ENCODE measurements around the gene RAD18. TPM values are rescaled to one million over a fixed set of nuclear protein-coding genes. Genes with fewer than 3 reads are reported as not detected.

Gene RAD18
- total RNA-seq, 2 experiments from 2014 or later, result 37.2 to 40.2 TPM

DNA sequence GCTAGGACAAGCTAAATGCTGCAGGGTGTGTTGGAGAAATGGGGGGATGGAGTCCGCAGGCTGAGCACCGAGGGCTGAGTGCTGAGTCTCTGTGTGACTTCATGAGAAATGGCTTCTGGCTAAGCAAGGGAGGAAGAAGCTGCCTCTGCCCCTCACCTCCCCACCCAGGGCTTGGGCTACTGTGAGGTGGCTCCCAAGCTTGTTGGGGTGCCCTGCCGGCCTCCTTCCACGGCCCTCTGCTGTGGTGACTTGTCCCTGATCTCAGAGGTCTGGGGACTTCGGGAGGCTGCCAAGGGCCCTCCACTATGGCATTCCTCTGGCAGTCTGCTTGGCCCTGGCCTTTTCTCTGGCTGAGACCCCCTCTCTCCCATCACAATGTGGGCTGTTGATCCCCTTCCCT lies 30.1 kb upstream of the RAD18 start:
- Mint-ChIP-seq H3K9me3 (ENCODE audit: insufficient read depth) (no peaks in the 10 kb centered on the region), H3K27me3 (ENCODE audit: low read depth) (no peaks in the 10 kb centered on the region), H3K27ac (no peak overlapping the region), H3K4me3 (no peak overlapping the region), H3K36me3 (ENCODE audit: low read depth) (no peaks in the 10 kb centered on the region), H3K4me1 (ENCODE audit: low read depth) (no peaks in the 10 kb centered on the region)
- ATAC-seq (no peak), DNase-seq (no peak)
- CTCF ChIA-PET, result interaction anchor here (1.9 kb wide), 1 partner anchor 21 kb away, joined by 5 read pairs; no protein-coding TSS in a partner anchor
- POLR2A ChIA-PET, result no interaction called here

DNA sequence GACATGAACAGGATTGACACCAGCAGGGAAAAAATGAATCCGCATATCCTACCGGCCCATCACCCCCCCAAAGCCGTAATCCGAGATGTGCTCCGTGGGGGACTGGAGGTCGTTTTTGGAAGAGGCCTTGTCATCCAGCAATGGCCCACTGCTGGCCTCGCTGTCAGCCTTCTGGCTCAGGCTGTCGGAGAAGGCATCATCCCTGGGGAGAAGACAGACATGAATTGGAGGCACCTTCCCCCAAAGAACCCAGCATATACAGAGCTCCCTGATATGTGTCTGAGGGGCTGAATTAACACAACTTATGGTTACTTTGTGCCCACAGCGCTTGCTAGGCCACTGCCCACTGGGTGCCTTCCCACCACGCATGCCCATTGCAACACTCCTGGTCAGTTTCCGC lies 29.6 kb upstream of the RAD18 start:
- Mint-ChIP-seq H3K27ac (no peak overlapping the region), H3K4me1 (ENCODE audit: low read depth) (peaks cover 2% of the 10 kb centered on the region), H3K36me3 (ENCODE audit: low read depth) (no peaks in the 10 kb centered on the region), H3K9me3 (ENCODE audit: insufficient read depth) (no peaks in the 10 kb centered on the region), H3K4me3 (no peak overlapping the region), H3K27me3 (ENCODE audit: low read depth) (no peaks in the 10 kb centered on the region)
- DNase-seq (no peak), ATAC-seq (no peak)
- POLR2A ChIA-PET, result no interaction called here
- CTCF ChIA-PET, result interaction anchor here (1.3 to 1.9 kb wide), 2 partner anchors 21 to 310 kb away, joined by 5 to 6 read pairs; no protein-coding TSS in a partner anchor

DNA sequence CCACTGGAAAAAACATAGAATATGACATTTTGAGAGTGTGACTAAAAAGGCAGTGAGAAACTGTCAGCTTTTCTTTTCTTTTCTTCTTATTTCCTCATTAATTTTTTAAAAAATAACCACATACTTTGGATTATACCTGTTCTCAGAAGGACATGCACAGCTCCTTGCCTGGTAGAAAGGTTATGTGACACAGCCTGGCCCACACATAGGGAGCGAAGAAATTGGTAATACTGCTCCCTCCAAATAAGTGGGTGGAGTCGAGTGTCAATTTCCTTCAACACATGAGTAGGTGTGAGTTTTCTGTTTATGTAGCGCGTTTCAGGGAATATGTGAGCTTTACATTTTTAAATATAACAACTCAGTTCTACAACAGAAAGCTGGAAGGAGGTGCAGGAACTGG lies 28.9 kb upstream of the RAD18 start:
- no peaks in the 10 kb centered on the region for H3K36me3 Mint-ChIP-seq (ENCODE audit: low read depth)
- ATAC-seq (no peak), DNase-seq (no peak)
- no peak overlapping the region for H3K27ac Mint-ChIP-seq
- H3K4me1 Mint-ChIP-seq (ENCODE audit: low read depth), result peaks cover 6% of the 10 kb centered on the region
- ChIA-PET CTCF (interaction anchor here (1.3 to 1.8 kb wide), 2 partner anchors 234 to 310 kb away, joined by 4 to 6 read pairs; no protein-coding TSS in a partner anchor), POLR2A (no interaction called here)
- H3K4me3 Mint-ChIP-seq, result no peak overlapping the region
- no peaks in the 10 kb centered on the region for H3K9me3 Mint-ChIP-seq (ENCODE audit: insufficient read depth)
- H3K27me3 Mint-ChIP-seq (ENCODE audit: low read depth), result no peaks in the 10 kb centered on the region

GRCh38 chr3:8990266-8991215 lies 27.3 kb upstream of the RAD18 start:
- Mint-ChIP-seq H3K36me3 (ENCODE audit: low read depth) (no peaks in the 10 kb centered on the region), H3K4me1 (ENCODE audit: low read depth) (peaks cover 6% of the 10 kb centered on the region), H3K27me3 (ENCODE audit: low read depth) (no peaks in the 10 kb centered on the region), H3K9me3 (ENCODE audit: insufficient read depth) (no peaks in the 10 kb centered on the region), H3K4me3 (no peak overlapping the region), H3K27ac (no peak overlapping the region)
- POLR2A ChIA-PET, result no interaction called here
- DNase-seq (no peak), ATAC-seq (no peak)
- CTCF ChIA-PET, result interaction anchor here (1.8 to 5.3 kb wide), 3 partner anchors 235 to 313 kb away, joined by 4 to 85 read pairs (median 29); partner anchors contain the start of gene SRGAP3

DNA sequence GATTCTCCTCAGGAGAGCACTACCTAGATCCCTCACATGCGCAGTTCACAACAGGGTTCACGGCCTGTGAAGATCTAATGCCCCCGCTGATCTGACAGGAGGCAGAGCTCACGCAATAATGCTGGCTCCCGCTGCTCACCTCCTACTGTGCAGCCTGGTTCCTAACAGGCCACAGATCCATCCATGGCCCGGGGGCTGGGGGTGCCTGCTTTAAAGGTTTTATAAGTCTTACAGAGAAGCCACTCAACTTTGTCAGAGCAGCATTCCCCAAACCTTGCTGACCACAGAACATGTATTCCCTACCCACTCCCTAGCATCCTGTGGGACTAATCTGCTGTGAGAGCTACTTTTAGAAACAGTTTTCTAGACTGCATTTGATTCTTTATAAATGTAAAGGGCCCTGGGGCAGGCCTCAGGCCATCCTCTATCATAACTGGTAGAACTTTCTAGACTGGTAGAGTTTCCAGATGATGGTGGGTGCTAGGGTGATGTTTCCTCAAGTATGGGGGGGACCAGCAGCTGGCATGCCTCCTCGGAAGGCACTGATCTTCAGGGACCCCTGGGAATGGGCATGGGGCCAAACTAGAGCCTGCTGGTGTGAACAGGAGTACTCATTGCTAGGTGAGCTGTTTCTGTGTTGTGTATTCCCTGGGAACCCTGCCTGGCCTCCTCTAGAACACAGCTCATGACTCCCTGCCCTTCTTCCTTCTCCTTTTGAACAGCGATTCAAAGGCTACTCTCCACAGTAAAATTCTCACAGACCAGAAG lies 25.7 kb upstream of the RAD18 start:
- H3K4me1 Mint-ChIP-seq (ENCODE audit: low read depth), result peaks cover 6% of the 10 kb centered on the region
- no peaks in the 10 kb centered on the region for H3K36me3 Mint-ChIP-seq (ENCODE audit: low read depth)
- CTCF ChIA-PET, result interaction anchor here (0.7 to 5.3 kb wide), 20 partner anchors 8 to 374 kb away, joined by 3 to 85 read pairs (median 4); partner anchors contain the start of genes SRGAP3 and THUMPD3
- H3K27me3 Mint-ChIP-seq (ENCODE audit: low read depth), result no peaks in the 10 kb centered on the region
- no peaks in the 10 kb centered on the region for H3K9me3 Mint-ChIP-seq (ENCODE audit: insufficient read depth)
- POLR2A ChIA-PET, result no interaction called here
- ATAC-seq (no peak), DNase-seq (no peak)
- H3K27ac Mint-ChIP-seq, result no peak overlapping the region
- H3K4me3 Mint-ChIP-seq, result no peak overlapping the region

DNA sequence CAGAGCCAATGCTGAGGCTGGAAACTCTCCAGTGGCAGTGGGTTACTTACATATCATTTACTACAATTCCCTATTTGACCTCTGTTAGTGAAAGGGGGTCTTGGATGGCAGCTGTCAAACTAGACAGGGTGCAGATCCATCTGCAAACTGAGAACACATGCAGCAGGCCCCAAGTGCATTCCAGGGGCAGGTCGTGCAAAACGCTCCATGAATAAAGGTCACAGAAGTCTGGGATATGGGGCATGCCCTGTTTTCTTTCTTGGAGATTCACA lies 25.0 kb upstream of the RAD18 start:
- Mint-ChIP-seq H3K9me3 (ENCODE audit: insufficient read depth) (no peaks in the 10 kb centered on the region), H3K4me3 (no peak overlapping the region), H3K27me3 (ENCODE audit: low read depth) (no peaks in the 10 kb centered on the region), H3K36me3 (ENCODE audit: low read depth) (no peaks in the 10 kb centered on the region), H3K27ac (no peak overlapping the region), H3K4me1 (ENCODE audit: low read depth) (peaks cover 6% of the 10 kb centered on the region)
- POLR2A ChIA-PET, result no interaction called here
- CTCF ChIA-PET, result interaction anchor here (0.6 to 5.3 kb wide), 32 partner anchors 9 to 645 kb away, joined by 3 to 85 read pairs (median 4); partner anchors contain the start of genes SRGAP3 and THUMPD3
- DNase-seq (no peak), ATAC-seq (no peak)

DNA sequence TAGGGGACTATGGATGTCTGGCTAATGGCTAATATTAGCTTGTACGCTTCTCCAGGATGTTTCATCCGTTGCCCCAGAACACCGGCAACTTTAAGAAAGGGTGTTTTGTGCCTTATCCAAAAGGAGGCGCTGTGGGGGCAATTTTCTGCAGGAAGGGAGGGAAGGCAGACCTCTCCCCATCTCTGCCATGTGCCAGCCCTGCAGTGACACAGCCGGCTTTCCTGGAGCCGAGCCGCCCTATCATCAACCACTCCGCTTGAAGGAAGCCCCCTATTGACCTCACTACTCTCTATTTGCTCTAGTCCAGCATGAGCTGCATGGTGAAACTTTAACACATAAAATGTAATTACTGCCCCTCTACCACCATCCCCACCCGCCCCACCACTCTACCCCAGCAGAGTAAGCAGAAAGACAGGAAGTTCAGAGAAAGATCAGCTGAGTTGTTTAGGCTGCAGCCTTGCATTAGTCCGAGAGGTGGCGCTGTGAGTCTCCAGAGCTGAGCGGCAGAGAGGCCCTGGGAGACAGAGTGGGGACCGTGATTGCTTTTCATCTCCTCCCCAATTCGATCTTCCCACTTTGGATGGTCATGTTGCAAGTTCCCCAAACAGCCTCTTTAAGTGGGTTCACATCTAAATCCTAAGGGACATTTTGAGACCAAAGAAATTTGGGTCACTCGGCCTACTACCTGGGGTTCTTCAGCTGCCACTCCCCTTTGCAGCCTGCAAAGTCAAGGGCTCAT lies 24.5 kb upstream of the RAD18 start:
- Mint-ChIP-seq H3K9me3 (ENCODE audit: insufficient read depth) (no peaks in the 10 kb centered on the region), H3K27ac (no peak overlapping the region), H3K4me3 (no peak overlapping the region), H3K36me3 (ENCODE audit: low read depth) (no peaks in the 10 kb centered on the region), H3K27me3 (ENCODE audit: low read depth) (no peaks in the 10 kb centered on the region), H3K4me1 (ENCODE audit: low read depth) (peaks cover 6% of the 10 kb centered on the region)
- ATAC-seq, result peak; percentile 84
- ChIA-PET CTCF (interaction anchor here (0.6 to 5.3 kb wide), 41 partner anchors 10 to 645 kb away, joined by 3 to 85 read pairs (median 3); partner anchors contain the start of genes SRGAP3 and THUMPD3), POLR2A (no interaction called here)
- peak; percentile 79 for DNase-seq

DNA sequence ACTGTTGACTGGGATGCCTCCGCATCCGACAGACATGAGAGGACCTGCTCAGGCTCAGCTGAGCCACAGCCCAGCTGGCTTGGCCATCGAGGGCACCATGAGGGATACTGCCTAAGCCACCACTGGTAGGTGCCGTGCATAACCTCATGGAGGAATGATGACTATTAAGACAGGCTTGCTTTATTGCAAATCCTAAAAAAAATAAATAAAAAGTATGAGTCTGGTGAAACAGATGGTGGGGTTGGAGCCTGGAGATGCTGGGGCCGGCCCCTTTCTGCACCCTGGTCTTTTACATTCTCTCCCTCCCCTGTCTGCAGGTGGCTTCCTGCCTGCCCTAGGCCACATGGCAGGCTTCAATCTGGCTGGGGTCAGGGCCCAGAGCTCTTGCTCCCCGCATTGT lies 24.0 kb upstream of the RAD18 start:
- H3K9me3 Mint-ChIP-seq (ENCODE audit: insufficient read depth), result no peaks in the 10 kb centered on the region
- no peaks in the 10 kb centered on the region for H3K36me3 Mint-ChIP-seq (ENCODE audit: low read depth)
- H3K27ac Mint-ChIP-seq, result no peak overlapping the region
- CTCF ChIA-PET, result interaction anchor here (0.6 to 5.3 kb wide), 33 partner anchors 11 to 697 kb away, joined by 3 to 85 read pairs (median 4); partner anchors contain the start of gene SRGAP3
- peaks cover 6% of the 10 kb centered on the region for H3K4me1 Mint-ChIP-seq (ENCODE audit: low read depth)
- no peak overlapping the region for H3K4me3 Mint-ChIP-seq
- DNase-seq (no peak), ATAC-seq (no peak)
- no peaks in the 10 kb centered on the region for H3K27me3 Mint-ChIP-seq (ENCODE audit: low read depth)
- POLR2A ChIA-PET, result no interaction called here

DNA sequence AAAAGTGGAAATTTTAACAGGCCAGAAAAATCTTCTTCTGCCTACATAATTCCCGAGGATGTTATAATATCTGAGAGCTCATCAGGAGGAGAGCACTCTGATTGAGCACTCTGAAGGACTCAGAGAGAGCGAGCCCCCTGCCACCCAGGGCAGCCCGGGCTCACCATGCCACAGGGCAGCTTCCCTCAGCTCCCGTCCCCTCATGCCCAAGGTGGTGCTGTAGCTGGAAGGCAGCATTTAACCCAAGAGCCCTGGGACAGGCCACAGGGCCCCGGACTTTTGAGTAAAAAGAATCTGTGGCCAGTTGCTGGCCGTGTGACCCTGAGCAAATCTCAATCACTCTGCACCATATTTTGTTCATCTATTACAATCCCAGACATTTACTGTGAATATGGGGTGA lies 23.5 kb upstream of the RAD18 start:
- ATAC-seq, result no peak
- Mint-ChIP-seq H3K4me3 (no peak overlapping the region), H3K9me3 (ENCODE audit: insufficient read depth) (no peaks in the 10 kb centered on the region)

DNA sequence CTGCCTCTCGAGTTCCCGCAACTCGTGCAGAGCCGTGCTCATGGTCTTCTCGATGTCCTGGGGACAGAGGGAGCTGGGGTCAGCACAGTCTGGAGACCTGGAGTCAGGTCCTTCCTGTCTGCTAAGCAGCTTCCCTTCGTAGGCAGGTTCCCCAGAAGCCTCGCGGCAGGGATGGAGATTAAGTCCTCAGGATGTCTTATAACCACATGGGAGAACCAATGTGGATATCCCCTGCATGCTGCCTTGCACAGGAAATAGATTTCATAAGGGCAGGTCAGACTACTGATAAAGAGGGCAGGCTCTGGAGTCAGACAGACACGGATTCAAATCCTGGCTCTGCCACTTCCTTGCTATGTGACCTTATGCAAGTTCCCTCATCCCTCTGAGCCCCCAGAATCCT lies 22.6 kb upstream of the RAD18 start:
- POLR2A ChIA-PET, result no interaction called here
- CTCF ChIA-PET, result interaction anchor here (3.8 to 5.3 kb wide), 2 partner anchors 9 to 317 kb away, joined by 32 to 85 read pairs; no protein-coding TSS in a partner anchor
- no peaks in the 10 kb centered on the region for H3K36me3 Mint-ChIP-seq (ENCODE audit: low read depth)
- no peak overlapping the region for H3K4me3 Mint-ChIP-seq
- ATAC-seq (no peak), DNase-seq (no peak)
- H3K27me3 Mint-ChIP-seq (ENCODE audit: low read depth), result no peaks in the 10 kb centered on the region
- H3K4me1 Mint-ChIP-seq (ENCODE audit: low read depth), result peaks cover 6% of the 10 kb centered on the region
- H3K27ac Mint-ChIP-seq, result no peak overlapping the region
- H3K9me3 Mint-ChIP-seq (ENCODE audit: insufficient read depth), result no peaks in the 10 kb centered on the region

More for the DNA sequence above, 23.5 kb upstream of the RAD18 start:
- H3K27ac Mint-ChIP-seq, result no peak overlapping the region
- no peaks in the 10 kb centered on the region for H3K36me3 Mint-ChIP-seq (ENCODE audit: low read depth)
- no peaks in the 10 kb centered on the region for H3K27me3 Mint-ChIP-seq (ENCODE audit: low read depth)
- ChIA-PET POLR2A (no interaction called here), CTCF (interaction anchor here (0.7 to 5.3 kb wide), 13 partner anchors 10 to 698 kb away, joined by 3 to 85 read pairs (median 5); partner anchors contain the start of gene SRGAP3)
- no peak for DNase-seq
- peaks cover 6% of the 10 kb centered on the region for H3K4me1 Mint-ChIP-seq (ENCODE audit: low read depth)

GRCh38 chr3:8985411-8985831 lies 22.1 kb upstream of the RAD18 start:
- Mint-ChIP-seq H3K27me3 (ENCODE audit: low read depth) (no peaks in the 10 kb centered on the region), H3K36me3 (ENCODE audit: low read depth) (no peaks in the 10 kb centered on the region), H3K27ac (no peak overlapping the region), H3K9me3 (ENCODE audit: insufficient read depth) (no peaks in the 10 kb centered on the region), H3K4me1 (ENCODE audit: low read depth) (peaks cover 6% of the 10 kb centered on the region), H3K4me3 (no peak overlapping the region)
- ATAC-seq, result no peak
- ChIA-PET POLR2A (no interaction called here), CTCF (interaction anchor here (3.8 to 5.3 kb wide), 2 partner anchors 9 to 318 kb away, joined by 32 to 85 read pairs; no protein-coding TSS in a partner anchor)
- DNase-seq, result no peak
